Suppressor macrophage treated with lipopolysaccharide for 4 hours (primary cell): Measurements from ENCODE around the gene PRDM15.

ENCODE experiments used
- DNase-seq: peaks from one replicate; pipeline ENCODE4 v3.0.0-alpha.2; 2020

PRDM15 gene

GRCh38 chr21:41775149-41775472, 104.0 kb downstream of the PRDM15 start:
- DNase-seq, result no peak

GRCh38 chr21:41774467-41775148, 104.5 kb downstream of the PRDM15 start:
- no peak for DNase-seq

- no peak for DNase-seq
Observed at GRCh38 chr21:41772351-41773080, 106.6 kb downstream of the PRDM15 start.

DNA sequence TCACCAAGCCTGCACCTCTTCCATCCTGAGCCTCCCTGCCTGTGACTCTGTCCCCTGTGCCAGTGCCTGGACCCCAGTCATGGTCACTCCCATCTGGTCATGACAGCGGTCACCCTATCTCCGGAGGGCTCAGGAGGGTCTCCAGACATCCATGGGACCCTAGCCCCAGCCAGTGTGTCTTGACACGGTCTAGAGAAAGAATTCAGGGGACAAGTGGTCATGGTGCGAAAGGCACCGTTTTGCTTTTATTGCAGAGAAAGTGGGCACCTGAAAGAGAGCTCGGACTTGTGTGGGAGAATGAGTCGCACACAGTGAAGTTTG, 107.6 kb downstream of the PRDM15 start:
- DNase-seq, result no peak

- no peak for DNase-seq
Observed at GRCh38 chr21:41770901-41771624, 108.1 kb downstream of the PRDM15 start.

DNA sequence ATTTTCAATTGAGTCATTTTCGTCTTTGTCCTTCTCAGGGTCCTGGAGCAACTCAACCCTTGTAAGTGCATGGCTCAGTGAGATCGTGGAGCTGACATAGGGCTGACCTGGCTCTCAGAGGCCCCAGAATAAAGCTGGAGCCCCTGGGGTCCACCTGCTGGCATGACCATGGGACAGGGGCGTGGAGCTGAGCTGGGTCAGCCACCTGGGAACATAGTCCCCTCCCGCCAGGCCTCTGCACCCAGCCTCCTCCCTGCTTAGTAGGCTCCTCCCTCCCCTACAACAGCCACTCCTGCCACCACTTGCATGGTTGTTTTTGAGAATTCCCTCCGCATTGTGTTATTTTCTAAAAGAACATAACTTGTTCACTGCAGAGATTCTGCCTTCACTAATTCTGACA, 109.2 kb downstream of the PRDM15 start:
- no peak for DNase-seq

DNA sequence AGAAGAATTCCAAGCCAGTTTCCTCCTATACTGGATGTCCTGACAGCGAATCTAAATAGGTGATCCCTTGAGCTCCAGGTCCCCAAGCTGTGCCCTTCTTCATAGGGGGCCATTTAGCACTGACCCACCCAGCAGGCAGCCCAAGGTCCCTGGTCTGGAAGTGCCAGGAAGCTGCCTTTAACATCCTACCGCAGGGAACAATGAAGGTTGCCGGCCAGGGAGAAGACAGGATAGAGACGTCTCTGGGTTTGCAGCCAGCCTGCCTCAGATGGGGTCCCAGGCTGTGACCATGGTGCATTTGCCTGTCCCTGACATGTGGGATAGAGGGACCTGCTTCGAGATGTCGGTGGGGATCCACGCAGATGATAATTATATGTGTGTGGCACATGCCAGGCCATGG, 109.6 kb downstream of the PRDM15 start:
- DNase-seq, result no peak

- no peak for DNase-seq
Observed at GRCh38 chr21:41769111-41769510, 110.0 kb downstream of the PRDM15 start.

DNA sequence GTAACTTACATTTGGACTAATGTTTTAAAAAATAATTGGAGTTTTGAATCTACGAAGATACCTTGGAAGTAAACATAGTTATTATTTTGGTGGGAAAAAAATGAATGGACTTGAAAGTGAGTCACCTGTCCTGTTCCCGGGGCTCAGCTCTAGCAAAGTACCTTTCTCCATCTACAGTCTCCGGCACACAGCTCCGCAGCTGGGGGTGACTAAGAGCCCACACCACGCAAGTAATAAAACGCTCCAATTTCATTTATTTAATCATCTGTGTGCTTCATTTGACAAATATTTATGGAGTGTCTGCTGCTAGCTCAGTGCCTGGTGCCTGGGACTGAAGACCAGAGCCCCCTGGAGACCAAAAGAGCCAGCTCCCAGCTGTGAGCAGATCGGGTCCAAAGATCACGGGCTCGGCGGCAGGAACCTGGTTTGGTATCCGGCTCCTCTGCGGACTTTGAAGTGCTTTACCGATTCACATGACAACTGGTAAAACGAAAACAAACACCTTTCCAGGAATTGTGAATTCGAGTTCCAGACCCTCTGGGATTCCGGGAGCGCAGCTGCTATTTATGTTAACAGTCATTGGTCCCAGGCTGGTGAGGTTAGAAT, 110.6 kb downstream of the PRDM15 start:
- peak; percentile 17 for DNase-seq

GRCh38 chr21:41767606-41768436, 111.3 kb downstream of the PRDM15 start:
- no peak for DNase-seq

DNA sequence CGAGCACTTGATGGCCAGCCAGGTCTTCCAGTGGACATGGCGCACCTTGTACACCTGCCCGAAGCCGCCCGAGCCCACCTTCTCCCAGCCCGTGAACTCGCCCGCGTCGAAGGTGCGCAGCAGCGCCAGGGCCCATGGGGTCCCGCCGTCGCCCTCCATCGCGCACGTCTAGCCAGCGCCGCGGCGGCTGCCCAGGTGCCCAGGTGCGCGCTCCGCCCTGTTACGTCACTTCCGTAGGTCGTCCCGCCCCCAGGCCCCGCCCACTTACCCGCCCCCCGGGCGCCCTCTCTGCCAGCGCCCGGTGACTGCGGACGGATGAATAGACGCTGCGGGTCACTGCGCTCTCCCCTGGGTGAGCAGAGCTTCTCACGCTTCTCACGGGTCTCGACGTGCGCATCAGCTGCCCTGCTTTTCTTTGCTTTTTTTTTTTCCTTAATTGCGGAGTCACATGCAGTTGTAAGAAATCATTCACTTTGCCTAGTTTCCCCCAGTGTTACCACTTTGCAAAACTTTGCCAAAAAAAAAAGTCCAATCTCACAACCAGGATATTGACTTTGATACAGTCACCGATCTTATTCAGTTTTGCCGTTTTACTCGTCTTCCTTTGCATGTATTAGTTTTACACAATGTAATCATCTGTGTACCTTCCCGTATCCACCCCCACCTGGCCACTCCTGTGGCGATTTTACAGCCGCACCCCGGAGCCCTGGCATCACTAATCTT, 112.1 kb downstream of the PRDM15 start, which contains the start of gene RIPK4:
Gene RIPK4, minus strand, starts transcription at position 170 of the 723 bp plus-strand sequence. Its CDS starts 11 bp downstream, at position 159.
- DNase-seq, result peak; percentile 21

DNA sequence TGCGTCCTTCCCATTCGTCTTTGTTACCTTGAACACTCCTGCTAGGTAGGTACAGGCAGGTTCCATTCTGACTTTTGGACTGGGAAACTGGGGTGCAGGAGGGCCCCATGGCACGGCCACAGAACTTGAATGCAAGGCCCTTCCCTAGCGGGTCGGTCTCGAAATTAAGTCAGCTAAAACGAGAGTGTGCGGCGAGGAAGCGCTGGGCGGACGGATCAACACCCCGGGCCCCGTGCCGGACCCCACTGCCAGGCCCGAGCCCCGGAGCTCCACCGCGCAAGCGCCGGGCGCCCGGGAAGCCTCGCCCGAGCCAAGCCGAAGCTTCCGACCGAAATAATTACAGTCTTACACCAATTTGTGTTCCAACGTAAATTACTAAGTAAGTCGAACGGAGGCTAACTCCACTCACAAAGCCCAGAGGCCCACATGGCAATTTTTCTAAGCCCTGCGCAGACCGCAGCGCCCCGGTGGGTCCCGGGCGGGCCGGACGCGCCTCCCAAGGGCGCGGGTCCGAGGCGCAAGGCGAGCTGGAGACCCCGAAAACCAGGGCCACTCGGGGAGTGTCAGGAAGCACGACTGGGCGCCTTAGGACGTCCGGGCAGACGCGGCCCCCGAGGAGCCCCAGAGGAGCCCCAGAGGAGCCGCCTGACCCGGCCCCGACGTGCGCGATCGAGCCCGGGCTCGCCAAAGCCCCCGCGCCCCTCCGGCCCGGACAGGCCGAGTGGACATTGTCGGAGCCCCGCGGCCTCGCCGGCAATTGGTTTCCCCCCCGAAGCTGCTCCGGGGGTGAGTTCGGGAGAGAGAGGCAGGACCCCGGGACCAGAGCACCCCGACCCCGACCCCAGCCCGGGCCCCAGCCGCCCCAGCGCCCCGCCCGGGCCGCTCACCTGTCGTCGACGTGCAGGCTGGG, 112.9 kb downstream of the PRDM15 start:
- no peak for DNase-seq

DNA sequence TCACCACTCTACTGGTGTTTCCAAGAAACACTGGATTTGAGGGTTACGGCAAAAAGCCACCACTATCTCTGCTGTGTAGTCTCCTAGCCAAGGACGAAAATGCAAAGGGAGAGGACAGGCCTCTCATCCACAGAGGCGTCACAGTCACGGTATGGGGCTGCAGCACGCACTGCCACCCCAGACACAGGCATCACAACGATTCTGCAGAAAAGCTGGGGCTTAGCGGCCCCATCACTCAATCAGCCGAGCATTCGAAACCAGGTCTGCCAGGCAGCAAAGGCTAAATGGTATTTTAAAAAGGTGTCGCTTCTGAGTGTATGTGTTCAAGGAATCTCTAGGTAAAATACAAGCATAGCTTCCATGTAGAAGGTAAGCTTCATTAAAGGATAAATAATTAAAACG, 113.7 kb downstream of the PRDM15 start:
- DNase-seq, result no peak

DNA sequence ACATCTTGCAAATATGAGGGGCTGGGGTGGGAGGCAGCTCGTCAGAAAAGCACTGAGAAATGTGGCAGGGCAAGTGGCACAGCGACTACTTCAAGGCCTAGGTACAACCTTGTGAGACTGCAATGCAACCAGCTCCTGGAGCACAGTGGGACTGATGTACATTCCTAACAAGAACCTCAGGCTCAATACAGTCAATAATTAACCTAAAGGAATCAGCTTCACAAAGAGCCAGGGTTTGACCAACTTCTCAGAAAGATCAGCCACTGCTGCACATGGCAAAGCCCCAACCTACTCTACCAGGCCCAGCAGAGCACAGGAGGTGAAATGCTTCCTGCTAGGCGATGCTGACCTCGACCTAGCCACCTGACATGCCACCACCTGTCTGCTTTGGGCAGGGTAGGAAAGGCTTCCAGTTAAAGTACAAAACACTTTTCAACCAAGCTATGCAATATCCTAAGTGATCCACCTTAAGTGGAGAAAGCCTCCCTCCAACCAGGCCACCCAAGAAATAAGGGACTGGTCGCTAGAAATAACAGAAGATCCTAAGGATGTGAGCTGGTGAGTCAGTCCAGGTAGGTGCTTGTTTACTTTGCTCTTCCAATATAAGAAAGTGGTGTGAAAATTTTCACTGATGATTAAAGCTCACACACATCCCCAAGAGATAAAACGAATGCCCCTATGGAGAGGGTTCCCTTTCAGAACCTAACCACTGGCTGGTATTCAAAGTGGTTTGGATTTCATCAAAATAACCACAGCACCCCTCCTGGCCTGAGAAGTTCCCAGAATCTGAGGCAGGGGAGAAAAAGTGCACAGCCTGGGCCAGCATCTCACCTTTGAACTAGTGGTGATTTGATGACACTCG, 114.4 kb downstream of the PRDM15 start:
- no peak for DNase-seq

DNA sequence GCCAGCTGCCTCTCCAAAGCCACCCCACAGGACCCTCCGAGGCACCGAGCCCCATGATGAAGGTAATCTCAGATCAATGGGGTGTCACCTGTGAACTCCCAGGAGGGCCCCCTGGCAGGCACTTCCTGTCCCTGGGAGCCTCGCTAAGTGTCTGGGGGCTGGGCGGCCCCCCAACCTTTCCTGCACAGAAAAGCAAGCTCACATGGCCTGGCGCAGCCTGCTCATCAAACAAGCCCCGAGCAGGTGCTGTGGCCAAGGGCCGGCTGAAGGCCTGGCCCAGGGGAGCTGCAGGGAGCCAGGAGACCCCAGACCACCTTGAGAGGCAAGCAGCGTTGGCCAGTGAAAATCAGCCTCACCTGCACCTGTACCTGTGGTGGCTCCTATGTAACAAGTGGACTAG, 115.1 kb downstream of the PRDM15 start:
- no peak for DNase-seq

DNA sequence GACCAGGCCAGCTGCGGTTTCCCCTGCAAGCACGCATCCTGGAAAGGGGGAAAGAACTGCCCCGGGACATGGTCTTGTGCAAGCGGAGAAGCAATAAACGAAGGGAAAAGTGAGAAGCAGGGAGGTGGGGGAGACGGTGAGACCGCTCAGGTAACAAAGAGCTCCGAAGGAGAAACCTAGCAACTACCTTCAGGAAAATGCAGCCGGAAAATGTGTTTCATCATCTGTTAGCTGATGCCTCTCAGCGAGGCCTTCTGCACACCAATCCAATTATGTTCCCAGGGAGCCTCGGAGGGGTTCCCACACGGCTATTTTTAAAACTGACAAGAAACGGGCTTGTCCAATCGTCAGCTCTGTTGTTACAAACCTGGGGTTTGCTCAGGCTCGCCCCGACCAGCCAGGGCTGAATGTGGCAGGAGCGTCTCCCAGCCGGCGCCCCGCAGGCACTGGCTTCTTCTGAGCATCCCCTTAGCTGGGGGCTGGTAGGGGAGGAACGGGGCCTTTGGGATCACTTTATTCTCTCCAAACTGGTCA, 115.7 kb downstream of the PRDM15 start:
- DNase-seq, result no peak

DNA sequence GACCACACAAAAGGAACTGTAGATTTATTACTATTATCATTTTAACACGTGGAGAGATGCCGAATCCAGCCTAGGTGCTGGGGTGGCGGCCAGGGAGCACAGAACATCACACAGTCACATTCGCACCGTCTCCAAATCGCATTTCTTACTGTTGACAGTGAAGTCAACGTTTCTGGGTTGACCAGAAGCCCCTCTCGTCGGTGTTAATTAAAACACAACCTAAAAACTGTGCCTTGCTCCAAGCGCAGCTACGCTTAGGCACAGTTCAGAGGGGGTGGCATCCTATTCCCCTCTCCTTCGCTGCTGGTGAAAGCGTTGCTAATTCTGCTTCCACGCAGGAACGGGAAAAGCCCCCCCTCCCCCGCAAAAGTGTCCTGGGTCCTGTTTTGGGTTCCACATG, 116.4 kb downstream of the PRDM15 start:
- DNase-seq, result no peak

DNA sequence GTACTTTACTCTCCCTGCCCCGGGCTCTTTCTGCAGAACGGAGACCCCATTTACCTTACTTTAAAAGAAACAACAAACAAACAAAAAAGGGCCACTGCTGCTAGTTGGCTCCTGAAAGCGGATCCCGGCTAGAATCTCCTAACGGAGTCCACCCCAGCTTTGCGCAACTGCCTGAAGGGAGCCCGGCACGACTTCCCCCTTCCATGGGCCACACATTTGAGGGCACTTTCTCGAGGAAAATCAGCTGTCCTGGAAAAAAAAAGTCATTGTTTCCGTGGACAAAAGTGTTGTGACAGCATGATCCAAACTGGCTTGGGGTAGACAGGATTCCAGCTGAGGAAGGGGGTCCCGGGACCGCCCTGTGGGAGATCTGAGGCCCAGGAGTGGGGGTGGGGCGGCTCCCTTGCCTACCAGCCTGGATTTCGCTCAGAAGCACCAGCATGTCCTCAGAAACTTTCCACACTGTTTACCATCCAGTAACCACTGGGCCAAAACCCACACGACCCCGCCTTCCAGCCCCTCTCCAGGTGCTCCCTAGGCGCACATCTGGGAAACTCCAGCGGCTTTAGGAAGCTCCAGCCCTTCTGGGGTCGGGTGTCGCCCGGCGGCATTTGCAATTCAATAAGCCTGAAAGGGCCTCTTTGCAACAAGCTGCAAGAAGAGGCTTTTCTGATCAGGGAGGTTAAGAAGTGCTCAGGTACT, 117.1 kb downstream of the PRDM15 start:
- DNase-seq, result peak; percentile 88
